Testis (tissue), 3 donors: ENCODE data around the gene ZNF219. TPM values are rescaled to one million over a fixed set of nuclear protein-coding genes. Genes with fewer than 3 reads are reported as not detected.
A peak's percentile ranks its signal among the peaks of the same experiment; 100 is the strongest.

Experiments
- DNase-seq: peaks from one replicate; pipeline ENCODE4 v3.0.0-alpha.2; 2019
- H3K27ac ChIP-seq, 2 donors: fragments of 200-600 bp; sonication (generic); one replicate each; pipeline ENCODE4 v1.5.1; 2019
- H3K27me3 ChIP-seq: fragments of 200-600 bp; sonication (generic); one replicate; pipeline ENCODE4 v1.5.1; 2019
- H3K36me3 ChIP-seq: fragments of 200-600 bp; sonication (generic); one replicate; pipeline ENCODE4 v1.5.1; 2017; ENCODE audit warnings: low read depth; ENCODE audit errors: missing control alignments
- H3K4me1 ChIP-seq: fragments of 200-600 bp; sonication (generic); one replicate; pipeline ENCODE4 v1.5.1; 2019
- H3K4me3 ChIP-seq, 2 donors: fragments of 200-600 bp; sonication (generic); one replicate each; pipeline ENCODE4 v1.5.1; 2017 to 2019
- H3K9me3 ChIP-seq: fragments of 200-600 bp; sonication (generic); one replicate; pipeline ENCODE4 v1.5.1; 2017
- POLR2A ChIP-seq: fragments of 450-650 bp; IDR thresholded peaks from one replicate; pipeline ENCODE4 v1.6.1; 2017; ENCODE audit warnings: antibody characterized with exemption, mild to moderate bottlenecking, moderate library complexity
- WGBS, 2 donors: methylation state at CpG; one replicate each; pipeline ENCODE4 v1.1.5; 2018; 5-methylcytosine and 5-hydroxymethylcytosine counted together
- intact Hi-C: fragments of 100-400 bp; cut with DNase I; formaldehyde crosslinking; loops from one replicate; pipeline ENCODE4 v1.15.1; 2023; ENCODE audit warnings: low total_unique reads
- polyA plus RNA-seq: library from polyadenylated mRNA; stranded (reverse); fragments of 350-450 nt; fragmentation: Illumina TruSeq; extraction: RNeasy Lipid Tissue Mini Kit (QIAGEN cat#74804); gene quantifications from one replicate; pipeline ENCODE4 v1.2.3, GENCODE V29; 2014; ENCODE audit warnings: low read depth, low replicate concordance; ENCODE audit not compliant: insufficient read depth
- total RNA-seq, 2 donors: library from RNA; depleted of rRNA; stranded (reverse); fragments of >200 nt; gene quantifications; one replicate each; pipeline ENCODE4 v1.2.3, GENCODE V29; 2016
- TF ChIP-seq, protein P1 (sequence below), 3 experiments: fragments of 450-650 bp in 2 of 3; fragments of 200-600 bp in 1 of 3; sonication (generic) in 1 of 3; IDR thresholded peaks; one replicate each; pipeline ENCODE4 v1.5.1; 2016 to 2019; ENCODE audit warnings: antibody characterized with exemption in 3 of 3, mild to moderate bottlenecking in 2 of 3, moderate library complexity in 1 of 3

The ZNF219 gene
- total and polyA plus RNA-seq, 3 donors from 2014 or later = 17.7 to 64.8 (median 42.8) TPM

DNA sequence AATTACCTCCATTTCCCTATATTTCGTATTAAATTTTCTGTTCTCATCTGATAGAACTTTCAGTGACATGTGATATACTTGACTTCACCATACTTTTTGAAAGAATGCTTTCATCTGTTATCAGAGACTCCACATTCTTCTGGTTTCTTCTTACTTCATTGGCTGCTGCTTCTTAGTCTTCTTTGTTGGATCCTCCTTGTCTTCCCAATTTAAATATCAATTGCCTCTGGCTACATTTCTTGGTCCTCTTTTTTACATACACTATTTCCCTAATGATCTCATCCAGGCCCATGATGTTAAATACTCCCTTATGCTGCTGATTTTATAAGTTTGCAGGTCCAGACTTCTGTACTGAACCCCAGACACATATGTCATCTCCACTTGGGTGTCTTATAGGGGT, 35.4 kb upstream of the ZNF219 start:
- TF ChIP-seq POLR2A = no peak
- TF ChIP-seq, protein P1, sequence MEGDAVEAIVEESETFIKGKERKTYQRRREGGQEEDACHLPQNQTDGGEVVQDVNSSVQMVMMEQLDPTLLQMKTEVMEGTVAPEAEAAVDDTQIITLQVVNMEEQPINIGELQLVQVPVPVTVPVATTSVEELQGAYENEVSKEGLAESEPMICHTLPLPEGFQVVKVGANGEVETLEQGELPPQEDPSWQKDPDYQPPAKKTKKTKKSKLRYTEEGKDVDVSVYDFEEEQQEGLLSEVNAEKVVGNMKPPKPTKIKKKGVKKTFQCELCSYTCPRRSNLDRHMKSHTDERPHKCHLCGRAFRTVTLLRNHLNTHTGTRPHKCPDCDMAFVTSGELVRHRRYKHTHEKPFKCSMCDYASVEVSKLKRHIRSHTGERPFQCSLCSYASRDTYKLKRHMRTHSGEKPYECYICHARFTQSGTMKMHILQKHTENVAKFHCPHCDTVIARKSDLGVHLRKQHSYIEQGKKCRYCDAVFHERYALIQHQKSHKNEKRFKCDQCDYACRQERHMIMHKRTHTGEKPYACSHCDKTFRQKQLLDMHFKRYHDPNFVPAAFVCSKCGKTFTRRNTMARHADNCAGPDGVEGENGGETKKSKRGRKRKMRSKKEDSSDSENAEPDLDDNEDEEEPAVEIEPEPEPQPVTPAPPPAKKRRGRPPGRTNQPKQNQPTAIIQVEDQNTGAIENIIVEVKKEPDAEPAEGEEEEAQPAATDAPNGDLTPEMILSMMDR (IDR thresholded peaks at IDR 0.05) = no peak

DNA sequence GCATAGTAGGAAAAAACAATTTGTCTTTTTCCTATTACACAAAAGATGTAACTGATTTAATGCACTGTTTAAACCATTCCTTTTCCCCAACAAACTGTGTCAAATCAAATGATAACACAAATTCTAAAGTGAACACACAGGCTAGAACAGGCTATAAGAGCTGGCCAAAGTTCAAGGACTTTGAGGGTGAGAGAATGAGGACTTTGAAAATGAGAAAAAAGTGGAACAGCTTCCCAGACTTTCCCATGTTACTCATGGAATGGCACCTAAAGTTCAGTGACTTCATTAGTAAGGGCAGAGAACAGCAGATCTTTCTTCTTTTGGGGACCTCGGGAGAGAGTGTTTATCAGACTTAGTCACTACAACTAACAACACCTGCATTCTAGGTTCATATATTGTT, 25.0 kb upstream of the ZNF219 start:
- no peak for TF ChIP-seq POLR2A
- TF ChIP-seq, protein P1 (IDR thresholded peaks at IDR 0.05) = no peak
- Histone ChIP-seq H3K27ac (no peak overlapping the region), H3K36me3 (no peaks in the 10 kb centered on the region), H3K4me3 (no peak overlapping the region), H3K4me1 (no peaks in the 10 kb centered on the region), H3K9me3 (no peaks in the 10 kb centered on the region), H3K27me3 (no peaks in the 10 kb centered on the region)
- WGBS, 2 donors = 56 to 85% methylated on average over 1 of the region's 1 CpG
- intact Hi-C loops = no loop called here
- no peak for DNase-seq

More for the DNA sequence above, 35.4 kb upstream of the ZNF219 start:
- Histone ChIP-seq H3K36me3 (no peaks in the 10 kb centered on the region), H3K27ac (peak overlapping the region; percentile 37 to 59), H3K4me3 (no peak overlapping the region), H3K4me1 (no peaks in the 10 kb centered on the region), H3K27me3 (no peaks in the 10 kb centered on the region), H3K9me3 (no peaks in the 10 kb centered on the region)
- WGBS, 2 donors = 60 to 79% methylated on average over 1 of the region's 1 CpG
- intact Hi-C loops = no loop called here
- no peak for DNase-seq

DNA sequence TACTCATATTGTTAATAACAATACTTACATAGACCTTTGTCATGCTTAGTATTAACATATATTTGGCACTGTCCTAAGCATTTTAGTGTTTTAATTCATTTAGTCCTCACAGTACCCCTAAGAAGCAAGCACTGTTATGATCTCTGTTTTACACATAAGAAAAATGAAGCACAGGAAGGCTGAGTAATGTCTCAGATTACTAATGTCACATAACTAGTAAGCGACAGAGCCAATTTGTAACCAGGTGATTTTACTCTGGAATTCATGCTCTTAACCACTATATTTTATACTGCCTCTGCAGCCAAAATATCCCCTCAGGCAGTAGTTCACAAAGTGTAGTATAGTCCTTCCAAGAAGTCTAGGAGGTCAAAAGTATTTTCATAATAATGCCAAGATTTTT, 22.7 kb upstream of the ZNF219 start:
- no peak overlapping the region for H3K4me3 ChIP-seq
- WGBS, 2 donors = 87 to 88% methylated on average over 1 of the region's 1 CpG
- DNase-seq = no peak
- H3K27ac ChIP-seq = no peak overlapping the region
- intact Hi-C loops = no loop called here
- no peaks in the 10 kb centered on the region for H3K36me3 ChIP-seq
- no peak for TF ChIP-seq POLR2A
- TF ChIP-seq, protein P1 (IDR thresholded peaks at IDR 0.05) = no peak
- H3K27me3 ChIP-seq = no peaks in the 10 kb centered on the region
- H3K9me3 ChIP-seq = no peaks in the 10 kb centered on the region
- no peaks in the 10 kb centered on the region for H3K4me1 ChIP-seq

DNA sequence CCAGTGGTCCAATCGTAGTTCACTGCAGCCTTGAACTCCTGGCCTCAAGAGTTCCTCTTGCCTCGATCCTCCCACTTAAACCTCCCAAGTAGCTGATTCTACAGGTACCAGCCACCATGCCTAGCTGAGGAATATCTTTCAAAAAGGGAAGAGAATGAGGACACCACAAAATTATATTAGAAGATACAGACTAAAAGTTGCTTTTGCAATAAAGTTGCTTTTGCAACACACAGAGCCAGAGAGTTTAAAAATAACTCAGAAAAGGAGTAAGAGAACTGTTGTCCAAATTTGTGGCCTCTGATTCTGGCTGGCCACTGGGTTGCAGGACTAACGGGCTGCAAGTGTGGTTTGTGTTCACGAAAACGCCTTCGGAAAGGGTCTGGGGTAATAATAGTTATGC, 22.2 kb upstream of the ZNF219 start:
- Histone ChIP-seq H3K4me1 (no peaks in the 10 kb centered on the region), H3K9me3 (no peaks in the 10 kb centered on the region), H3K36me3 (no peaks in the 10 kb centered on the region), H3K27ac (no peak overlapping the region), H3K27me3 (no peaks in the 10 kb centered on the region), H3K4me3 (no peak overlapping the region)
- WGBS, 2 donors = 50 to 59% methylated on average over 6 of the region's 6 CpGs
- intact Hi-C loops = no loop called here
- no peak for TF ChIP-seq POLR2A
- TF ChIP-seq, protein P1 (IDR thresholded peaks at IDR 0.05) = no peak
- DNase-seq = no peak

DNA sequence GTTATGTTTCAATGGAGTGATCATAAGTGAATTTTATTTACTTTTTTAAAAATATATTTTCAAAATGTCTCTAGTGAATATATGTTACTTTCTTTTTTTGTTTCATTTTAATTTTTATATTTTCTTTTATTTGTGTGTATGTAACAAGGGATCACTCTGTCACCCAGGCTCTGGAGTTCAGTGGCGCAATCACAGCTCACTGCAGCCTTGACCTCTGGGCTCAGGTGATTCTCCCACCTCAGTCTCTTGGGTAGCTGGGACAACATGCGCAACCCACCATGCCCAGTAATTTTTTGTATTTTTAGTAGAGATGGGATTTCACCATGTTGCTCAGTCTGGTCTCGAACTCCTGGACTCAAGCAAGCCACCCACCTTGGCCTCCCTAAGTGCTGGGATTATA, 20.5 kb upstream of the ZNF219 start:
- TF ChIP-seq POLR2A = no peak
- TF ChIP-seq, protein P1 (IDR thresholded peaks at IDR 0.05) = no peak
- no peaks in the 10 kb centered on the region for H3K9me3 ChIP-seq
- no peak for DNase-seq
- WGBS, 2 donors = 94 to 96% methylated on average over 3 of the region's 3 CpGs
- no peaks in the 10 kb centered on the region for H3K36me3 ChIP-seq
- H3K4me1 ChIP-seq = no peaks in the 10 kb centered on the region
- no peak overlapping the region for H3K4me3 ChIP-seq
- no peak overlapping the region for H3K27ac ChIP-seq
- H3K27me3 ChIP-seq = no peaks in the 10 kb centered on the region
- intact Hi-C loops = no loop called here
